Stimulated activated CD4-positive, alpha-beta T cell treated with anti-CD3 and anti-CD28 coated beads, Interleukin-1b, Interleukin-23, amount 100 ng/mL, for 48 hours (primary cell): ENCODE data around the gene ELF3.
A peak's percentile ranks its signal among the peaks of the same experiment; 100 is the strongest.
"Not testable (repeated sequence)": the region's sequence is repeated elsewhere in the genome, so short reads cannot be mapped to it uniquely, and the experiment has no call there.

Experiments
- DNase-seq: peaks from one replicate; pipeline ENCODE4 v3.0.0-alpha.2; 2020

ELF3 gene

DNA sequence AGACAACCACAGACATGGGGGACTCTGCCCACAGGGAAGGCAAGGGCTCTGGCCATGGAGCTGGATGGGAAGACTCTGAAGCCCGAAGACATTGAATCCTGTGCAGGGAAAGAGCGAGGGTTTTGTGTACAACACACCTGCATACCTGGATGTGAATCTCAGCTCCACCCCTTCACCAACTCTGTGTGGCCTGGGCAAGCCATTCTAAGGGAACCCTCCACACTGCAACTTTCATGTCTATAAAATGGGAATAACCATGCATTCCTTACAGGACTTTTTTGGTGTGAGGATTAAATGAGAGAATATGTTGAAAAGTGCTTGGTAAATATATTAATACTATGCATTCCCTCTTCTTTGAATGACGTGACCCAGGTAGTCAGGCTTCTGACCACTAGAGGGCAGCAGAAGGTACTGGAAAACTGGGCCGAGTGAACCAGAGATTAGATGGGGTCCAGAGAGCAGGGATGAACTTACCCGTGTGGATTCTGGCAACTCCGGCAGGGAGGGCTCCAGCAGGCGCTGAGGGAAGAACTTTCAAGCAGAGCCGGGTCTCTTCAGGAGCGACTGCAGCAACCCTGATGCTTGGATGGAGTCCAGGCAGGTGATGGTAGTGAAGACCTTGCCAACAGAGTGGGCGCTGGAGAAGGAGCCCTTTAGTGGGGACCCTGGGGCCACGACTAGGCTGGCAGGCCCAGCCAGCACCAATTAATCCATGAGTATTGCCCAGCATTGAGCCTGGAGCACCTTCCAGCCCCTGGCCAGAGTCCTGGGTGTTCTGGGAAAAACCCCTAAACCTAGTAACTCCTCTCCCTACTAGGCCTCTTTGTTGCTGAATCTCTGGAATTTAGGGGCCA, 834 bp upstream of the ELF3 start:
- DNase-seq, result peak; percentile 49

DNA sequence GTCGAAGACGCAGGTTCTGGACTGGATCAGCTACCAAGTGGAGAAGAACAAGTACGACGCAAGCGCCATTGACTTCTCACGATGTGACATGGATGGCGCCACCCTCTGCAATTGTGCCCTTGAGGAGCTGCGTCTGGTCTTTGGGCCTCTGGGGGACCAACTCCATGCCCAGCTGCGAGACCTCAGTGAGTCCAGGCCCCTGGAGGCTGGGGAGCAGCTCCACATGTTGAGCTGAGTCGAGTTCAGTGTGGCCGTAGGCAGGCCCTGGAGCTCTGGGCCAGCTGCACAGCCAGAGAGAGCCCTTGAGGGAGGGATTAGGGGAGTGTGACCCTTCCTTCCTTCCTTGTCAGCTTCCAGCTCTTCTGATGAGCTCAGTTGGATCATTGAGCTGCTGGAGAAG, 1.6 kb downstream of the ELF3 start:
- no peak for DNase-seq

DNA sequence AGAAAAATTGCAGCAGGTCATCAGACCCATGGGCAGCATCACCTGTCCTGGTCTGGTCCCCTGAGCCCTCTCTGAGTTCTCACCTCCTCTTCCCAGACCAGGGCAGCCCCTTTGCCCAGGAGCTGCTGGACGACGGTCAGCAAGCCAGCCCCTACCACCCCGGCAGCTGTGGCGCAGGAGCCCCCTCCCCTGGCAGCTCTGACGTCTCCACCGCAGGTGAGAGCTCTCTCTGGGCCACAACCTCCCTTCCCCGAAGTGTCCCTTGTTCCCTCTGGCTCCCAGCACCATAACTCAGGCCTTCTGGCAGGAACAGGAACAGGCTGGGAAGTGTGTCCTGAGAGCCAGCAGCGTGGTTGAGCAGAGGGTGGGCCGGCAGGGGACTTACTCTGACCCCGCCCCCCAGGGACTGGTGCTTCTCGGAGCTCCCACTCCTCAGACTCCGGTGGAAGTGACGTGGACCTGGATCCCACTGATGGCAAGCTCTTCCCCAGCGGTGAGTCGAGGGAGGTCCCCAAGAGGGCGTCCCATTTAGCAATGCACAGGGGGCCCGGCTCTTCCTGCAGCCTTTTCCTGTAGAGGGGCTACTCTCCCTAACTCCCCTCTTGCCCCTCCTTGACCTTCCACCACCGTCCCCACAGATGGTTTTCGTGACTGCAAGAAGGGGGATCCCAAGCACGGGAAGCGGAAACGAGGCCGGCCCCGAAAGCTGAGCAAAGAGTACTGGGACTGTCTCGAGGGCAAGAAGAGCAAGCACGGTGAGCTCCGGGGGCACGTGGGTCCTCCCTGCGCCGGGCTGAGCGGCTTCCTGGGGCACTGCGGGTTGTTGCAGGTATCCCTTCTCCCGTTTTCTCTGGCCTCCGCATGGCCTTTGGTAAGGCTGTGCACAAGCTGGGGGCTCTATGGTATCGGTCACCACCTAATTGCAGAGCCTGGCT, 2.4 kb downstream of the ELF3 start:
- DNase-seq, result no peak

GRCh38 chr1:202013603-202014002, 3.2 kb downstream of the ELF3 start:
- no peak for DNase-seq

GRCh38 chr1:202014060-202014459, 3.7 kb downstream of the ELF3 start:
- no peak for DNase-seq

GRCh38 chr1:202014915-202015661, 4.7 kb downstream of the ELF3 start:
- no peak for DNase-seq

DNA sequence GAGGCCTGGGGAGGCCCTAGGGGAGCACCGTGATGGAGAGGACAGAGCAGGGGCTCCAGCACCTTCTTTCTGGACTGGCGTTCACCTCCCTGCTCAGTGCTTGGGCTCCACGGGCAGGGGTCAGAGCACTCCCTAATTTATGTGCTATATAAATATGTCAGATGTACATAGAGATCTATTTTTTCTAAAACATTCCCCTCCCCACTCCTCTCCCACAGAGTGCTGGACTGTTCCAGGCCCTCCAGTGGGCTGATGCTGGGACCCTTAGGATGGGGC, 5.2 kb downstream of the ELF3 start:
- no peak for DNase-seq

DNA sequence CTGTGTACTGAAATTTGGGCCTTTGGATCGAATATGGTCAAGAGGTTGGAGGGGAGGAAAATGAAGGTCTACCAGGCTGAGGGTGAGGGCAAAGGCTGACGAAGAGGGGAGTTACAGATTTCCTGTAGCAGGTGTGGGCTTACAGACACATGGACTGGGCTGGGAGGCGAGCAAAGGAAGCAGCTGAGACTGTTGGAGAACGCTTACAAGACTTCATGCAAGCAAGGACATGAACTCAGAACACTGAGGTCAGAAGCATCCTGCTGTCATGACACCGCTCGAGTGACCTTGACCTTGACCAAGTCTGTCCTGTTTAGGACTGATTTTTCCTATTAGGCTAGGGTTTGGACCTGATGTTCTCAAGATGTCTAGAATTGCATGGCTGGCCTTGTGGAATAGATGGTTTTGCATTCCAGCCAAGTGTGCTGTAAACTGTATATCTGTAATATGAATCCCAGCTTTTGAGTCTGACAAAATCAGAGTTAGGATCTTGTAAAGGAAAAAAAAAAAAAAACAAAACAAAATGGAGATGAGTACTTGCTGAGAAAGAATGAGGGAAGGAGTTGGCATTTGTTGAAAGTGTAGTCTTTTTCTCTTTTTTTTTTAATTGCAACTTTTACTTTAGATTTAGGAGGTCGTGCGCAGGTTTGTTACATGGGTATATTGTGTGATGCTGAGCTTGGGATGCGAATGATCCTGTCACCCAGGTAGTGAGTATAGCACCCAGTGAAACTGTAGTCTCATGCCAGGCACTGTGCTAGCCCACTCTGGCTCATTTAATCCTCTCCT, 5.8 kb downstream of the ELF3 start:
- no peak for DNase-seq

DNA sequence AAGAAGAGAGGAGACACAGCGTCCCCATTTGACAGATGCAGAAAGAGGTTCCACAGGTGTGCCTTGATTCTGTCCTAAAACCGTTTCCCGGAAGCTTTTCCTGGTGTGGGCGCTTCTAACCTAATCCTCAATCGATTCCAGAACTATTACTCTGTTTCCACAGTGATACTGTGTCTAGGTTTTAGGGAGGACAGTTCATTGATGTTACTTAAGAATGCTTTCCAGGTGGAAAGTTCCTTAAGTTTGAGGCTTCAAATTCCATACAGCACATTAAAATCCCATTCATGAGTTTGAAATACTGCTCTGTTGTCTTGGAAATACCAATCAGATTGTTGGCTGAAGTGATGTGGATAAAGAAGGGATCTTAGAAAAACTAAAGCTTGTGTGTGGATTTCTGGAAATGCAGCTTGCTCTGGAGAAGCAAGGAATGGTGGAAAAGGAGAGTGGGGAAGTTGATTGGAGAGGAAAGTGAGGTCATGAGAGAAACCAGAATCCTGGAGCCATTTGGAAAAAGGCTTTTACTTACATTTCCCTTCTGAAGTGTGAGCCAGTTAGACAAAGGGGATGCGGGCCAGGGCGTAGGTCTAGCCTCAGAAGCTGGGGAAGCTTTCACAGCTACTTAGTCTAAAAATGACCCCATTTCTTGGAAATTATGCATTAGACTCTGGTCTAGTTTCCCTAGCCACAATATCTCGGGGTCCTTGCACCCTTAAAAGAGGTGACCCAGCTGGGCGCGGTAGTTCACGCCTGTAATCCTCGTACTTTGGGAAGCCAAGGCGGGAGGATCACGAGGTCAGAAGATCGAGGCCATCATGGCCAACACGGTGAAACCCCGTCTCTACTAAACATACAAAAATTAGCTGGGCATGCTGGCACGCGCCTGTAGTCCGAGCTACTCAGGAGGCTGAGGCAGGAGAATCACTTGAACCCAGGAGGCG, 6.7 kb downstream of the ELF3 start:
- no peak for DNase-seq

- no peak for DNase-seq
These were observed 7.5 kb downstream of the ELF3 start for GRCh38 chr1:202017749-202018467.

- DNase-seq, result no peak
These were observed 8.3 kb downstream of the ELF3 start for GRCh38 chr1:202018468-202019234.

DNA sequence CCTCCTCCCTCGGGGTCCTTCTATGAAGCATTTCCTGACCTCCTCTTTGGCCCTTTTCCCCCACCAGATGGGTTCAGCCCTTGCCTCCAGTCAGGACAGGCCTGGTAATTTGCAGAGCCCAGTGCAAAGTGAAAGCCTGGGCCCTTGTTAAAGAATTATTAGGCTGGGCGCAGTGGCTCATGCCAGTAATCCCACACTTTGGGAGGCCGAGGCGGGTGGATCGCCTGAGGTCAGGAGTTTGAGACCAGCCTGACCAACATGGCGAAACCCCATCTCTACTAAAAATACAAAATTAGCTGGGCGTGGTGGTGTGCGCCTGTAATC, 8.8 kb downstream of the ELF3 start:
- DNase-seq, result not testable (repeated sequence)

DNA sequence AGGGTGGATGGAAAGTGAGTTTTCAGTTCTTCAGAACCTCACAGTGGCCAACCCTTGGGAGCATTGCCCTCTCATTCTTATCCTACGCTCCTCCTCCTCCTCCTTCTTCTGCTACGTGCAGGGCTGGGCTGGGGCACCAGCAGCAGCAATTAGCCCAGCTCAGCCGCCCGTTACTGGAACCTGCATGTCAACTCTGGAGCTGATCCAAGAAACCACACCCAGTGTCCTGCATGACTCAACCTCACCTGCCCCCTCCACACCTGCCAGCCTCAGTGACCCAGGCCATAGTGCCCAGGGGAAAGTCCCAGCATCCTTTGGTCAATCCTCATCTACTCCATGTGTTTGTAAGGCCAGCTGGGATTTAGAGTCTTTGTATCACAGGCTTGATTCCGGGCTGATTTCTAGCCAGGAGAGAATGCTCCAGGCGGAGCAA, 12.6 kb downstream of the ELF3 start:
- DNase-seq, result no peak

GRCh38 chr1:202029171-202029665, 18.8 kb downstream of the ELF3 start:
- no peak for DNase-seq

DNA sequence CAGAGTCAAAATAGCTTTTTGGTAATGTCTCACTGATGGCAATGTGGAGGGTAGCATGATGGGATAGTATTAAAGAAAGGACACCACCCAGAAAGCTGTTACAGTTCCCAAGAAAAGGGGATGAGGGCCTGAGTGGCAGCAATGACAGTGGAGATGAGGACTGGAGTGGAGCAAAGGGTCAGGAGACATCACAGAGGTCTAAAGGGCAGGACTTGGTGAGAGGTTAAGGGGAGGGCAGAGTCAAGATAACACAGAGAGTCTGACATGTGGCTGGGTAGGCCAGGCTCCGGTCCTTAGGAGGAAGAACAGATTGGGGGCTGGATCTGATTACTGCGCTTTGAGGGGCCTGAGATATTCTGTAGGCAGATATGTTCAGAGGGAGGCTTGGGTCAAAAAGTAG, 19.3 kb downstream of the ELF3 start:
- no peak for DNase-seq

- no peak for DNase-seq
These were observed 21.4 kb downstream of the ELF3 start for GRCh38 chr1:202031796-202032195.

DNA sequence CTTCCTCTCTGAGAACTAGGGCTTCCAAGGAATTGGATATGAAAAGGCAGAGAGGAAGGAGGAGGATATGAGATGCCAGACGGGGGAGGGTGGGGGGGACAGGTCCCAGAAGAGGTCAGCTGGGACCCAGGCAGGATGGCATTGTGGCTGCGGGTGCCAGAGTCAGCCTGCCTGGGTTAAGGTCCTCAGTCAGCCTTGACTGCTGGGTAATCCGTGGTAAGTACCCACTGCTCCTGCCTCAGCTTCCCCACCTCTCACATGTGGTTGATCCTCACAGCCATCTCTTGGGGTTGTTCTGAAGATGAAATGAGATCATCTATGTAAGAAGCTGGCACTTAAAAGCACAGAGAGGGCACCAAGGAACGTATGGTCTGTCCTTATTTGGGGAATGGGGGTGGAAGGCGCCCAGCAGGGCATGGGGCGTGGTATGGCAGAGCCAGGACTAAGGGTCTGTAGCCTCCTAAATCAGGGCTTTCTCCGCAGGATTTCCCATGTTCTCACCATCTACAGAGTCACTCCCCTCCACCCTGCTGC, 23.8 kb downstream of the ELF3 start:
- no peak for DNase-seq

DNA sequence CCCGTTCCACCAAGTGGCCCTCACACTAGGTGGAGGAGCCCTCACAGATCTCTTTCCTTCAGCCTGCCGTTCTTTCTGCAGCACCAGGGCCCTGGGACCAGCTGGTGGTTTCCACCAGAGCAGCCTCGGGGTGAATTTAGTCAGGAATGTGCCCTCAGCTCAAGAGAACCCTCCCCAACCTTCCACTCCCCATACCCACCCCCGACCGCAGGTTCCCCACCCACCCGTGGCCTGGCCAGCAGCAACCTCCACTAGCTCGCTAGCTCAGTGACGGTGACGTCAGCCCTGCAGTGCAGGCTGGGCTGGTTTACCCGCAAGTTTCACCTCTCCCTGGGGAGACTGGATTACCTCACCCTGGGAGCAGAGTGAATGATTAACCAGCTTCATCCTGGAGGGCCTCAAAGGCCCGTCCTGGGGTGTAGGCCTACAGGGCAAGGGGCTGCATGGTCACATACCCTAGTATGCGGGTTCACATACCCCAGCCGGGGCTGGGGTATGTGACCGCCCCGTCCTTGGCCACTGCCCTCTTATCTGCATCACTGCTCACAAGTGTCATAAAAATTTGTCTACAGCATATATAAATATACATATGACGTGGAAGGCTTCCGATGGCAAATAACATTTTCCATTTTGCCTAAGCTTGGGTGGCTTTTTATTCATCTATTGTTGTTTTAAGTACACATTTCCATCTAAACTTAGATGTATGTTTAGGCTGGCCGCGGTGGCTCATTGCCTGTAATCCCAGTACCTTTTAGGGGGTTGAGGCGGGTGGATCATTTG, 24.5 kb downstream of the ELF3 start:
- DNase-seq, result no peak
